Panc1 (cell line): ENCODE results near the gene BCL2L11.

ENCODE experiments used
- POLR2AphosphoS5 ChIP-seq: IDR thresholded peaks from 2 replicates; pipeline ENCODE4 v1.6.1; 2012; ENCODE audit warnings: mild to moderate bottlenecking, low read depth, low read length, moderate library complexity
- TCF7L2 ChIP-seq: IDR thresholded peaks from 2 replicates; pipeline ENCODE4 v1.6.1; 2011; ENCODE audit warnings: mild to moderate bottlenecking, low read depth, low read length, inconsistent platforms
- TF ChIP-seq, protein P1 (sequence below): fragments of 450-650 bp; IDR thresholded peaks from 2 replicates; pipeline ENCODE4 v1.5.1; 2017; ENCODE audit warnings: mild to moderate bottlenecking
- TF ChIP-seq, protein P2 (sequence below), 2 experiments: IDR thresholded peaks; 2 replicates each; pipeline ENCODE4 v1.6.1; 2011 to 2012; ENCODE audit warnings: low read depth in 2 of 2, control low read depth in 1 of 2, low read length in 1 of 2, mild to moderate bottlenecking in 1 of 2, moderate library complexity in 1 of 2; ENCODE audit not compliant: insufficient read depth in 1 of 2

DNA sequence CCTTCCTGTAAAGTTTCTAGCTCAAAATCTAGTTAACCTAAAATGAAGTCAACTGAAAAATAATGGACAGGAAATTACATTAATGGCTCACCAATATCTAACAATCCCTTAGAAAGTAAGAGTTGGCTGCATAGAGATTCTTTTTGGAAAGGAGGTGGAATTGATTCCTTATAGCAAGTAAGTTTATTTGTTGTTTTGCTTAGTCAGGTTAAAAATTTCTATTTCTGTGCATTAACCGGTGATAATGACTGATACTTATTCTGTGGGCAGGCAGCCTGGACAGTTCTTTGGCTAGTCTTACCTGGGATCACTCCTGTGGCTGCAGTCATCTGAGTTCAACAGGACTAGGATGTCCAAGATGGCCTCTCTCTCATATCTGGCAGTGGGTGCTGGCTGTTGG is 6.9 kb upstream of the BCL2L11 start:
- TF ChIP-seq, protein P1, sequence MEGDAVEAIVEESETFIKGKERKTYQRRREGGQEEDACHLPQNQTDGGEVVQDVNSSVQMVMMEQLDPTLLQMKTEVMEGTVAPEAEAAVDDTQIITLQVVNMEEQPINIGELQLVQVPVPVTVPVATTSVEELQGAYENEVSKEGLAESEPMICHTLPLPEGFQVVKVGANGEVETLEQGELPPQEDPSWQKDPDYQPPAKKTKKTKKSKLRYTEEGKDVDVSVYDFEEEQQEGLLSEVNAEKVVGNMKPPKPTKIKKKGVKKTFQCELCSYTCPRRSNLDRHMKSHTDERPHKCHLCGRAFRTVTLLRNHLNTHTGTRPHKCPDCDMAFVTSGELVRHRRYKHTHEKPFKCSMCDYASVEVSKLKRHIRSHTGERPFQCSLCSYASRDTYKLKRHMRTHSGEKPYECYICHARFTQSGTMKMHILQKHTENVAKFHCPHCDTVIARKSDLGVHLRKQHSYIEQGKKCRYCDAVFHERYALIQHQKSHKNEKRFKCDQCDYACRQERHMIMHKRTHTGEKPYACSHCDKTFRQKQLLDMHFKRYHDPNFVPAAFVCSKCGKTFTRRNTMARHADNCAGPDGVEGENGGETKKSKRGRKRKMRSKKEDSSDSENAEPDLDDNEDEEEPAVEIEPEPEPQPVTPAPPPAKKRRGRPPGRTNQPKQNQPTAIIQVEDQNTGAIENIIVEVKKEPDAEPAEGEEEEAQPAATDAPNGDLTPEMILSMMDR: no peak
- TF ChIP-seq TCF7L2 (no peak), POLR2AphosphoS5 (no peak)
- TF ChIP-seq, protein P2, sequence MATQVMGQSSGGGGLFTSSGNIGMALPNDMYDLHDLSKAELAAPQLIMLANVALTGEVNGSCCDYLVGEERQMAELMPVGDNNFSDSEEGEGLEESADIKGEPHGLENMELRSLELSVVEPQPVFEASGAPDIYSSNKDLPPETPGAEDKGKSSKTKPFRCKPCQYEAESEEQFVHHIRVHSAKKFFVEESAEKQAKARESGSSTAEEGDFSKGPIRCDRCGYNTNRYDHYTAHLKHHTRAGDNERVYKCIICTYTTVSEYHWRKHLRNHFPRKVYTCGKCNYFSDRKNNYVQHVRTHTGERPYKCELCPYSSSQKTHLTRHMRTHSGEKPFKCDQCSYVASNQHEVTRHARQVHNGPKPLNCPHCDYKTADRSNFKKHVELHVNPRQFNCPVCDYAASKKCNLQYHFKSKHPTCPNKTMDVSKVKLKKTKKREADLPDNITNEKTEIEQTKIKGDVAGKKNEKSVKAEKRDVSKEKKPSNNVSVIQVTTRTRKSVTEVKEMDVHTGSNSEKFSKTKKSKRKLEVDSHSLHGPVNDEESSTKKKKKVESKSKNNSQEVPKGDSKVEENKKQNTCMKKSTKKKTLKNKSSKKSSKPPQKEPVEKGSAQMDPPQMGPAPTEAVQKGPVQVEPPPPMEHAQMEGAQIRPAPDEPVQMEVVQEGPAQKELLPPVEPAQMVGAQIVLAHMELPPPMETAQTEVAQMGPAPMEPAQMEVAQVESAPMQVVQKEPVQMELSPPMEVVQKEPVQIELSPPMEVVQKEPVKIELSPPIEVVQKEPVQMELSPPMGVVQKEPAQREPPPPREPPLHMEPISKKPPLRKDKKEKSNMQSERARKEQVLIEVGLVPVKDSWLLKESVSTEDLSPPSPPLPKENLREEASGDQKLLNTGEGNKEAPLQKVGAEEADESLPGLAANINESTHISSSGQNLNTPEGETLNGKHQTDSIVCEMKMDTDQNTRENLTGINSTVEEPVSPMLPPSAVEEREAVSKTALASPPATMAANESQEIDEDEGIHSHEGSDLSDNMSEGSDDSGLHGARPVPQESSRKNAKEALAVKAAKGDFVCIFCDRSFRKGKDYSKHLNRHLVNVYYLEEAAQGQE (IDR thresholded peaks at IDR 0.05; ENCODE audit: insufficient read depth in 1 of 2, low read depth in 2 of 2, low read length in 1 of 2): no peak
